HG03342 (cell line): ENCODE measurements around the gene PFDN6.

Experiments
- ATAC-seq: cut with Tn5 transposase; IDR thresholded peaks from one replicate; pipeline ENCODE4 v1.9.1; 2021; ENCODE audit warnings: mild to moderate bottlenecking, moderate library complexity; ENCODE audit not compliant: unreplicated experiment

The PFDN6 gene

GRCh38 chr6:33314943-33315792 is 25.8 kb downstream of the PFDN6 start:
- no peak for ATAC-seq

- no peak for ATAC-seq
Observed at GRCh38 chr6:33315793-33316602, 26.6 kb downstream of the PFDN6 start.

- ATAC-seq, result no peak
Observed at GRCh38 chr6:33316603-33317418, 27.4 kb downstream of the PFDN6 start.

DNA sequence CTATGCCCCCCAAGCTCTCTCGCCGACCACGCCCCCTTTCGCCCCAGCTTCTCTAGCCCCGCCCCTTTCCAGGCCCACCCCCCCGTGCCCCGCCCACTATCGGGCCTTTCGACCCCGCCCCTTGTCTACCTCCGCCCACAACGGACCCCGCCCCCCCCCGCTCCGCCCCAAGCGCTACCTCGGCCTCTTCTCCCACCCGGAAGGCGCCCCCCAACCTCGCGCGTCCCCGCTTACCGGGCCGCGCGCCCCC is 27.9 kb downstream of the PFDN6 start:
- no peak for ATAC-seq

- ATAC-seq, result peak; percentile 44
Observed at GRCh38 chr6:33317669-33318425, 28.4 kb downstream of the PFDN6 start, which contains the start of gene ZBTB22. ZBTB22 (minus strand) TSS chr6:33317744; CDS start chr6:33316916, 828 bp downstream.

GRCh38 chr6:33318426-33319073 is 29.1 kb downstream of the PFDN6 start:
- ATAC-seq, result no peak

DNA sequence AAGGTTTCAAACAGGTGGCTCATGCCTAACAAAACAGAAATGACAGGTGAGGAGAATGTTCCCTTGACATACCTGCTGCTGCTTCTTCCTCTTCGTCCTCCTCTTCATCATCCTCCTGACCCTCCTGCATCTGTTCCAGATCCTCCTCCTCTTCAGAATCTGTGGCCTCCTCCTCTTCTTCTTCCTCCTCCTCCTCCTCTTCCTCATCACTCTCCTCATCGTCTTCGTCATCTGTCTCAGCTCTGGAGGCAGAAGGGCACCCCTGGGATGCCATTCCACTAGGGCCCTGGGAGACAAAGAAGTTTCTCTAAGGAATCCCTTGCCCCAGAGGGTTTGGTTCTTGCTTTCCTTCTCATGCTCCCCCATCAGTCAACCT is 30.5 kb downstream of the PFDN6 start:
- ATAC-seq, result no peak

- no peak for ATAC-seq
Observed at GRCh38 chr6:33320315-33321181, 31.1 kb downstream of the PFDN6 start.

DNA sequence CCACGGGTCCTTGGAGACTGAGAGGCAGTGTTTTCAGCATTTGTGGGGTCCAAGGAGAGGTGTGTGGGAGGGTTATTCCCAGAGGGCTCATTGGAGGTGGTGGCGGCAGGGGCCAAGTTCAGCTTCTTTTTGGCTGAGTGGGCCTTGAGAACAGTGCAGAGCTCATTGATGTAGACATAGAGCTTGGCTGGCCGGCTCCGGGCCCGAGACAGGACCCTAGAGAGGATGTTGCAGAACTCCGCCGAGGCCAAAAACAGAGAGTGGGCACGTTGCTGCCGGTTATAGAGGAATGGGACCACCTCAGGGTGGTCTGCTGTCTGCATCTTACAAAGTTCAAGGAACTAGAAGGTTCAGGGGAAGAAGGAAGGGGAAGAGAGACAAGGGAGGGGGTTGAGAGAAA is 31.8 kb downstream of the PFDN6 start:
- ATAC-seq, result no peak

DNA sequence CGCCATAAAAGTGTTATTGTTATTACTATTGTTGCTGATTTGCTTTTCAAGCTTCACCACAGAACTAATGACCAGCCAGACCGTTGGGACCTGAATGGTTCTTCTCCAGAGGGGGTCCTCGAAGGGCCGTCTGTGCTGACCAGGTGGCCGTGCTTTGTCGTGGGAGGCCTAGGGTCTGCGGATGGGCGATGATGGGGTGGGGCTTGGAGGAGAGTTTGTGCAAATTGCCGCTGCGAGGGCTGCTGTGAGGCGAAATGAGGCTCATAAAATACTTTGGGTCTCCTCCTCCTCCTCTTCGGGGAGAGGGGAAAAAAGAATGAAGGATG is 34.2 kb downstream of the PFDN6 start:
- ATAC-seq, result no peak

DNA sequence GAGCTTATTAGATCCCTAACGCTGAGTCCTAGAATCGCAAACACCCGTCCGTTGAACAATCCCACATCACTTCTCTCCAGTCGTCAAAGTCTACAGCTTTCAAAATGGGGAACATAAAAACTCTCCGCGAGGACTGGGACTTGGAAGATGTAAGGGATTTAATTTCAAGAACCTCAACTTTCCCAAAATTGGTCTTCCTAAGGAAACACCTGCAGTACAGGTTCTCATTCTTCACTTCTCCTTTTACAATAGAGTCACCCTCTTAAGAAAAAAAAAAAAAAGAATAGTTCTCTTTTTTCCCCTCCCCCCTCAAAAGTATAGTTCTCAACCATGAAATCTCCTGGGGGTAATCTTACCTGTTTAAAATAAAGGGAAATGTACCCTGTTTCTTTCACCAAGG is 34.7 kb downstream of the PFDN6 start:
- no peak for ATAC-seq

- ATAC-seq, result no peak
Observed at GRCh38 chr6:33329058-33329457, 39.7 kb downstream of the PFDN6 start.

GRCh38 chr6:33330736-33331135 is 41.3 kb downstream of the PFDN6 start:
- ATAC-seq, result no peak

GRCh38 chr6:33333666-33334065 is 44.3 kb downstream of the PFDN6 start:
- no peak for ATAC-seq

DNA sequence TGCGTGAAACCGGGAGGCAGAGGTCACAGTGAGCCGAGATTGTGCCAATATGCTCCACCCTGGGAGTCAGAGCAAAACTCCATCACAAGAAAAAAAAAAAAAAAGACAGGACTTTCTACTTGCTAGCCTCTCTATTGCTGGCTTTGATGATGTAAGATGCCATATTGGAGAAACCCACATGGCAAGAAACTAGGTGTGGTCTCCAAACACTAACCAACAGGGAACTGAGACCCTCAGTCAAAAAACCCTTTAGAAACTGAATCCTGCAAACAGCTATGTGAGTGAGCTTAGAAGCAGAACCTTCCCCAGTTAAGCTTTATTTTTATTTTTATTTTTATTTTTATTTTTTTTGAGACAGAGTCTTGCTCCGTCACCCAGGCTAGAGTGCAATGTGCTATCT is 46.5 kb downstream of the PFDN6 start:
- no peak for ATAC-seq

GRCh38 chr6:33336495-33336894 is 47.1 kb downstream of the PFDN6 start:
- ATAC-seq, result no peak

- no peak for ATAC-seq
Observed at GRCh38 chr6:33339193-33339592, 49.8 kb downstream of the PFDN6 start.
